PC-9 (cell line): ENCODE measurements around the gene RNF40. TPM values are rescaled to one million over a fixed set of nuclear protein-coding genes. Genes with fewer than 3 reads are reported as not detected.

Experiments used
- BruUV-seq: library from RNA; stranded (reverse); fragments of 400-500 nt; replicated peaks from 2 replicates; lab custom pipeline; 2021; lab: Mats Ljungman, UMichigan
- CTCF ChIA-PET: fragments of 300-600 bp; sonication (Branson Sonifier 250); formaldehyde crosslinking; loops from one replicate; lab custom pipeline; 2022; ENCODE audit warnings: antibody characterized with exemption; lab: Charles Lee
- POLR2A ChIA-PET: fragments of 300-600 bp; sonication (Branson Sonifier 250); formaldehyde crosslinking; loops from one replicate; lab custom pipeline; 2022; ENCODE audit warnings: antibody characterized with exemption; ENCODE audit not compliant: unreplicated experiment; lab: Charles Lee
- DNase-seq, 2 experiments: peaks; one replicate each; pipeline versions ENCODE4 v3.0.0 to v3.0.0-alpha.2; 2015 to 2022; ENCODE audit warnings: mixed read lengths in 1 of 2
- H2AFZ ChIP-seq: fragments of 200-600 bp; sonication (generic); 2 replicates; pipeline ENCODE4 v1.8.1; 2017; ENCODE audit warnings: antibody characterized with exemption
- H3F3A ChIP-seq: fragments of 200-600 bp; sonication (generic); 2 replicates; pipeline ENCODE4 v1.8.1; 2017; ENCODE audit warnings: antibody characterized with exemption, mild to moderate bottlenecking, low read depth; ENCODE audit not compliant: insufficient read depth
- H3K27ac ChIP-seq: fragments of 200-600 bp; sonication (generic); 2 replicates; pipeline ENCODE4 v1.6.1; 2016; ENCODE audit warnings: mixed run types
- H3K27me3 ChIP-seq: fragments of 200-600 bp; sonication (generic); 2 replicates; pipeline ENCODE4 v1.6.1; 2016; ENCODE audit warnings: low read depth, mixed run types; ENCODE audit not compliant: insufficient read depth
- H3K36me3 ChIP-seq: fragments of 200-600 bp; sonication (generic); 2 replicates; pipeline ENCODE4 v1.6.1; 2016; ENCODE audit warnings: low read depth, mixed run types
- H3K4me1 ChIP-seq: fragments of 200-600 bp; sonication (generic); replicated peaks from 2 replicates; pipeline ENCODE4 v1.6.1; 2016; ENCODE audit warnings: mixed run types; ENCODE audit not compliant: insufficient read depth
- H3K4me2 ChIP-seq: fragments of 200-600 bp; sonication (generic); 2 replicates; pipeline ENCODE4 v1.6.1; 2017; ENCODE audit warnings: mixed run types
- H3K4me3 ChIP-seq: fragments of 200-600 bp; sonication (generic); 2 replicates; pipeline ENCODE4 v1.6.1; 2016; ENCODE audit warnings: mixed run types
- H3K79me2 ChIP-seq: fragments of 200-600 bp; sonication (generic); 2 replicates; pipeline ENCODE4 v1.6.1; 2017; ENCODE audit warnings: low read depth, mixed run types
- H3K9me2 ChIP-seq: fragments of 200-600 bp; sonication (generic); 2 replicates; pipeline ENCODE4 v1.8.1; 2017; ENCODE audit warnings: mild to moderate bottlenecking; ENCODE audit not compliant: insufficient read depth
- H3K9me3 ChIP-seq: fragments of 200-600 bp; sonication (generic); 2 replicates; pipeline ENCODE4 v1.8.1; 2016; ENCODE audit warnings: low read depth; ENCODE audit not compliant: insufficient read depth
- H4K20me1 ChIP-seq: fragments of 200-600 bp; sonication (generic); 2 replicates; pipeline ENCODE4 v1.8.1; 2017; ENCODE audit not compliant: insufficient read depth
- CTCF ChIP-seq: fragments of 200-600 bp; sonication (generic); conservative IDR thresholded peaks from 2 replicates; pipeline ENCODE4 v1.6.1; 2017; ENCODE audit warnings: mixed run types, antibody characterized with exemption, mild to moderate bottlenecking, moderate library complexity
- EZH2 ChIP-seq: fragments of 200-600 bp; sonication (generic); IDR thresholded peaks from 2 replicates; pipeline ENCODE4 v1.8.0; 2017; ENCODE audit warnings: antibody characterized with exemption, low read depth
- intact Hi-C: fragments of 100-400 bp; cut with micrococcal nuclease; formaldehyde crosslinking; loops from one replicate; pipeline ENCODE4 v1.10.0; 2022; ENCODE audit not compliant: unreplicated experiment
- total RNA-seq: library from RNA; stranded (reverse); gene quantifications from 2 replicates; pipeline ENCODE4 v1.2.3, GENCODE V29; 2021

The RNF40 gene
- total RNA-seq, 1 experiment from 2014 or later: 178 TPM

- Histone ChIP-seq H3K27me3 (no peaks in the 10 kb centered on the region), H3F3A (peaks cover 25% of the 10 kb centered on the region; the same call in 1 of the 2 replicates), H3K4me1 (0 out of 2 replicates have a peak, but pooled peaks cover 5% of the 10 kb centered on the region), H3K4me2 (no peak overlapping the region), H3K79me2 (peaks cover 35% of the 10 kb centered on the region), H3K36me3 (peaks cover 62% of the 10 kb centered on the region), H2AFZ (no peak overlapping the region), H3K9me3 (no peaks in the 10 kb centered on the region), H3K27ac (no peak overlapping the region), H3K4me3 (no peak overlapping the region), H4K20me1 (peaks cover 46% of the 10 kb centered on the region; the same call in 1 of the 2 replicates), H3K9me2 (no peaks in the 10 kb centered on the region)
- no TSS peak for BruUV-seq
- peak in 1 of 2 experiments; percentile 53 for DNase-seq
- POLR2A ChIA-PET: no interaction called here
- TF ChIP-seq EZH2: no peak
- TF ChIP-seq CTCF: no peak
- intact Hi-C loops: no loop called here
- CTCF ChIA-PET: no interaction called here
Measured at GRCh38 chr16:30721606-30722005, 40.5 kb upstream of the RNF40 start.

- H3K9me2 ChIP-seq: no peaks in the 10 kb centered on the region
- H2AFZ ChIP-seq: no peak overlapping the region
- no TSS peak for BruUV-seq
- H3K4me3 ChIP-seq: no peak overlapping the region
- ChIA-PET CTCF (no interaction called here), POLR2A (no interaction called here)
- TF ChIP-seq CTCF (peak; percentile 29; the same call in 1 of the 2 replicates), EZH2 (no peak)
- H3F3A ChIP-seq: peaks cover 30% of the 10 kb centered on the region; the same call in 1 of the 2 replicates
- no peak overlapping the region for H3K27ac ChIP-seq
- intact Hi-C loops: no loop called here
- DNase-seq: no peak
- H3K4me1 ChIP-seq: 0 out of 2 replicates have a peak, but pooled peaks cover 5% of the 10 kb centered on the region
- H3K36me3 ChIP-seq: peaks cover 54% of the 10 kb centered on the region
- no peaks in the 10 kb centered on the region for H3K27me3 ChIP-seq
- no peaks in the 10 kb centered on the region for H3K9me3 ChIP-seq
- no peak overlapping the region for H3K4me2 ChIP-seq
- H3K79me2 ChIP-seq: peaks cover 32% of the 10 kb centered on the region
- H4K20me1 ChIP-seq: peaks cover 48% of the 10 kb centered on the region; the same call in 1 of the 2 replicates
Measured at GRCh38 chr16:30722443-30722842, 39.7 kb upstream of the RNF40 start.

GRCh38 chr16:30722916-30723315 is 39.2 kb upstream of the RNF40 start:
- H3K27ac ChIP-seq: no peak overlapping the region
- H4K20me1 ChIP-seq: peaks cover 51% of the 10 kb centered on the region
- no TSS peak for BruUV-seq
- 0 out of 2 replicates have a peak, but pooled peaks cover 5% of the 10 kb centered on the region for H3K4me1 ChIP-seq
- H3K4me2 ChIP-seq: no peak overlapping the region
- peaks cover 57% of the 10 kb centered on the region for H3K36me3 ChIP-seq
- no peak overlapping the region for H2AFZ ChIP-seq
- TF ChIP-seq EZH2: no peak
- no peak for TF ChIP-seq CTCF
- intact Hi-C loops: no loop called here
- no peak for DNase-seq
- no peaks in the 10 kb centered on the region for H3K9me3 ChIP-seq
- POLR2A ChIA-PET: no interaction called here
- H3K9me2 ChIP-seq: no peaks in the 10 kb centered on the region
- peaks cover 30% of the 10 kb centered on the region; the same call in 1 of the 2 replicates for H3F3A ChIP-seq
- CTCF ChIA-PET: no interaction called here
- H3K79me2 ChIP-seq: peaks cover 28% of the 10 kb centered on the region
- H3K4me3 ChIP-seq: no peak overlapping the region
- no peaks in the 10 kb centered on the region for H3K27me3 ChIP-seq
